ENCODE data around the gene KRTAP10-2. TPM values are rescaled to one million over a fixed set of nuclear protein-coding genes. Genes with fewer than 3 reads are reported as not detected.

Gene KRTAP10-2
- total RNA-seq, 2 experiments from 2014 or later, result not detected

GRCh38 chr21:44548922-44549321, 2.4 kb downstream of the KRTAP10-2 start:
- CTCF ChIA-PET, result no interaction called here
- no peak for TF ChIP-seq CTCF (IDR thresholded peaks at IDR 0.05)
- H3K4me1 Mint-ChIP-seq (ENCODE audit: low read depth), result peaks cover 28% of the 10 kb centered on the region
- no peaks in the 10 kb centered on the region for H3K27me3 Mint-ChIP-seq
- intact Hi-C loops (cut with micrococcal nuclease), result no loop called here
- no peak overlapping the region for H3K4me3 Mint-ChIP-seq
- peaks cover 19% of the 10 kb centered on the region for H3K36me3 Mint-ChIP-seq (ENCODE audit: low read depth)
- H3K27ac Mint-ChIP-seq, result no peak overlapping the region
- DNase-seq, result no peak
- ATAC-seq, result no peak
- POLR2A ChIA-PET, result no interaction called here
- H3K9me3 Mint-ChIP-seq, result peaks cover 22% of the 10 kb centered on the region

GRCh38 chr21:44548381-44548780, 2.9 kb downstream of the KRTAP10-2 start:
- ChIA-PET CTCF (interaction anchor here (1.7 kb wide), 1 partner anchor 245 kb away, joined by 5 read pairs; no protein-coding TSS in a partner anchor), POLR2A (no interaction called here)
- TF ChIP-seq CTCF (IDR thresholded peaks at IDR 0.05), result no peak
- H3K4me3 Mint-ChIP-seq, result peak overlapping the region; percentile 50
- H3K27me3 Mint-ChIP-seq, result no peaks in the 10 kb centered on the region
- H3K9me3 Mint-ChIP-seq, result peaks cover 20% of the 10 kb centered on the region
- DNase-seq (no peak), ATAC-seq (no peak)
- peak overlapping the region; percentile 10 for H3K27ac Mint-ChIP-seq
- intact Hi-C loops (cut with micrococcal nuclease), result no loop called here
- H3K36me3 Mint-ChIP-seq (ENCODE audit: low read depth), result peaks cover 19% of the 10 kb centered on the region
- peaks cover 28% of the 10 kb centered on the region for H3K4me1 Mint-ChIP-seq (ENCODE audit: low read depth)

- TF ChIP-seq CTCF (IDR thresholded peaks at IDR 0.05), result no peak
- DNase-seq (peak; percentile 51), ATAC-seq (peak; percentile 94)
- peak overlapping the region; percentile 50 for H3K4me3 Mint-ChIP-seq
- H3K27me3 Mint-ChIP-seq, result no peaks in the 10 kb centered on the region
- peaks cover 17% of the 10 kb centered on the region for H3K9me3 Mint-ChIP-seq
- H3K36me3 Mint-ChIP-seq (ENCODE audit: low read depth), result peaks cover 19% of the 10 kb centered on the region
- ChIA-PET CTCF (interaction anchor here (1.1 to 1.7 kb wide), 3 partner anchors 37 to 246 kb away, joined by 3 to 5 read pairs (median 5); no protein-coding TSS in a partner anchor), POLR2A (no interaction called here)
- H3K4me1 Mint-ChIP-seq (ENCODE audit: low read depth), result peaks cover 28% of the 10 kb centered on the region
- intact Hi-C loops (cut with micrococcal nuclease), result no loop called here
- H3K27ac Mint-ChIP-seq, result peak overlapping the region; percentile 89
Measured at GRCh38 chr21:44547656-44548331, 3.5 kb downstream of the KRTAP10-2 start.

- no peak overlapping the region for H3K27ac Mint-ChIP-seq
- no peak overlapping the region for H3K4me3 Mint-ChIP-seq
- no peak for TF ChIP-seq CTCF (IDR thresholded peaks at IDR 0.05)
- H3K4me1 Mint-ChIP-seq (ENCODE audit: low read depth), result peaks cover 27% of the 10 kb centered on the region
- ChIA-PET POLR2A (interaction anchor here (0.7 kb wide), 1 partner anchor 9 kb away, joined by 3 read pairs; no protein-coding TSS in a partner anchor), CTCF (interaction anchor here (1.4 kb wide), 1 partner anchor 35 kb away, joined by 3 read pairs; no protein-coding TSS in a partner anchor)
- DNase-seq, result no peak
- peaks cover 17% of the 10 kb centered on the region for H3K9me3 Mint-ChIP-seq
- intact Hi-C loops (cut with micrococcal nuclease), result no loop called here
- no peak for ATAC-seq
- H3K27me3 Mint-ChIP-seq, result no peaks in the 10 kb centered on the region
- H3K36me3 Mint-ChIP-seq (ENCODE audit: low read depth), result peaks cover 19% of the 10 kb centered on the region
Measured at GRCh38 chr21:44544566-44544965, 6.7 kb downstream of the KRTAP10-2 start.

GRCh38 chr21:44542716-44543115, 8.6 kb downstream of the KRTAP10-2 start:
- Mint-ChIP-seq H3K9me3 (peaks cover 17% of the 10 kb centered on the region), H3K36me3 (ENCODE audit: low read depth) (peaks cover 19% of the 10 kb centered on the region)

More at GRCh38 chr21:44542716-44543115, 8.6 kb downstream of the KRTAP10-2 start:
- intact Hi-C loops (cut with micrococcal nuclease), result no loop called here
- ChIA-PET POLR2A (interaction anchor here (0.6 kb wide), 1 partner anchor 33 kb away, joined by 3 read pairs; no protein-coding TSS in a partner anchor), CTCF (no interaction called here)
- TF ChIP-seq CTCF (IDR thresholded peaks at IDR 0.05), result no peak
- Mint-ChIP-seq H3K4me1 (ENCODE audit: low read depth) (peaks cover 9% of the 10 kb centered on the region), H3K27me3 (no peaks in the 10 kb centered on the region), H3K27ac (no peak overlapping the region), H3K4me3 (no peak overlapping the region)
- DNase-seq, result no peak
- ATAC-seq, result no peak
